GM19099 (cell line): Measurements from ENCODE around the gene PLA2G2D.

ENCODE experiments used
- POLR2A ChIP-seq: IDR thresholded peaks from 3 replicates; pipeline ENCODE4 v1.6.1; 2011; ENCODE audit warnings: low read depth; ENCODE audit not compliant: insufficient read length; ENCODE audit errors: extremely low read depth

The PLA2G2D gene

DNA sequence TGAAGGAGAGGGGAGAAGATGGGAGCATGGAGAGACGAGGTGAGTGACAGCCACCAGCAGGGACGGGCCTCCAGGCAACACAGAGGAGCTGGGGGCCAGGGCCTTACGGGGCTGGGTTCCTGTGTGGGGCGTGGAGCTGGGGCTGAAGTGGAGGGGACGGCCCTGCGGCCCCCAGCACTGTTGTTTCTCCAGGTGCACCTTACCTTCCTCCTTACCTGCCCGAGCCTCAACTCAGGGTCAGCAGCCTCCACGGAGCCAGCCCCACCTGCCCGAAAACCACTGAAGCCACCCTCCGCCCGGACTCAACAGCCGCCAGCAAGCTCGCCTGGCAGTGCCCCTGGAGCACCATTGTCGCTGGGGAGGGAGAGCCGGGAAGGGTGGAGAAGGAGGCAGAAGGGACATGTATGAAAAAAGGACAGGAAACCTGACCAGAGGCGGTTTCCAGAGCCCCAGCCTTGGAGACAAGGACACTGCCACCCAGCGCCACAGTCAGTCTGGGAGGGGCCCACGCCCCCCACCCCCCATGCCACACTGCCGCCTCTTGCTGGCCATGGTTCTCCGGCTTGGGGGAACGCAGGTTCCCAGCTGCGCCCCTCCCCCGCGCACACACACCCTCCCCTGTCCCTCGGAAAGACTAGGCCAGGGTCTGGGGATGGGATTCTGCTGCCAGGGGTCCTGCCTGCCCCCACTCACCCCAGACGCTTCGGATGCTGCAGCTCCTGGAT, 30.4 kb upstream of the PLA2G2D start:
- TF ChIP-seq POLR2A = no peak

DNA sequence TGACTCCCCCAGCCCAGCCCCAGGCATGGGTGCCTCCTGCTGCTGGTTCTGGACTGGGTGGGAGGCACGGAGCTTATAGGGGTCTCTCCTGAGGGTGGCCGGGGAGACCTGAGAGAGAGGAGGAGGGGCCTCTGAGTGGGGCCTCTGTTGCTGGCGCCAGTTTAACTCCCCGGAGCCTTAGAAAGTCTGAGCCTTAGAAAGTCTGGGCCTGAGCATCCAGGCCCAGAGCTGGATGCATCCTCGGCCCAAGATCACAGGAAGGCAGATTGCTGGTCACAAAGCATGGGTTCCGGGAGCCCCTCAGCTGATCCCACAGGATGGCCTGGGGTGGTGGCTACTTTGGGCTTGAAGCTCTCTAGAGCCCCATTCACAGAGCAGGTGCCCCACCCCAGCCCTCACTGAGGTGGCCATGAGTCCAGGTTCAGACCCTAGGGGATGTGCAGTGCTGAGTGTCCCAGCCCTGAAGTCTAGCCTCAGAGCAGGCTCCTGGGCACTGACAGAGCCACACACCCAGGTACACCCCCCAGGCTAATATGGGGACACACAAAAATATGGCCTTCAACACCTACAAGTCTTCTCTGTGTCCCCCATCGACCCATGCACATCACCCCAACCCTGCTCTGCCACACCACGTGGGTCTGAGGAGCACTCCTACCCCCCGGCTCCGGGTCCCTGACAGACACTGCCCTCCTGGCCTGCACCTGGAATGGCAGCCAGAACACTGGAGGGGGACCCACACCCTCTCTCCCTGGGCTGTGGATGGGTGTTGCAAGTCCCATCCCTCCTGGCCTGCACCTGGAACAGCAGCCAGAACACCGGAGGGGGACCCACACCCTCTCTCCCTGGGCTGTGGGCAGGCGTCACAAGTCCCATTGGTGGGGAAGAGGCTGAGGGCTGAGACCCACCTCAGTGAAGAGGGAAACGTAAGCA, 29.5 kb upstream of the PLA2G2D start:
- TF ChIP-seq POLR2A = no peak

DNA sequence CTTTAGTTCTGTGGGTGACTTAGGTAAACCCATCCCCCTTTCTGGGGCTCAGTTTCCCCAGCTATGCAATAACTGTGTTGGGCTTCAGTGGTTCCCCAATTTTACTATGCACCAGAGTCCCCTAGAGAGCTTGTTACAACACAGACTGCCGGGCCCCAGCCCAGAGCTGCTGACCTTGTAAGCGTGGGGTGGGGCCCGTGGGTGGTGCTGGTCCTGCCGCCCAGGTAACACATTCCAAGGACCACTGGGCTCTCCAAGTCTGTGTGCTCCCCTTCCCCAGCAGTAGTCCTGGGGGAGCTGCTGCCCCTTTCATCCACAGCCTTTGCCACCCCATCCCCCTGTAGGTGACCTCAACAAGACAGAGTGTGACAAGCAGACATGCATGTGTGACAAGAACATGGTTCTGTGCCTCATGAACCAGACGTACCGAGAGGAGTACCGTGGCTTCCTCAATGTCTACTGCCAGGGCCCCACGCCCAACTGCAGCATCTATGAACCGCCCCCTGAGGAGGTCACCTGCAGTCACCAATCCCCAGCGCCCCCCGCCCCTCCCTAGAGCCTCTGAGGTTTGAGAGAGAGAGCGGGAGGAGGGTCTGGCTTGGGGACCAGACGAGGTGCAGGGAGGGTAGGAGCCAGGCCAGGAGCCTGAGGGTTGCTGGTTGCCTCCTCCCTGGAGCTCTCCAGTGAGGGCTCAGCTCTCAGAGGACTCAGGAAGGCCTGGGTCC, 28.7 kb upstream of the PLA2G2D start:
- no peak for TF ChIP-seq POLR2A

DNA sequence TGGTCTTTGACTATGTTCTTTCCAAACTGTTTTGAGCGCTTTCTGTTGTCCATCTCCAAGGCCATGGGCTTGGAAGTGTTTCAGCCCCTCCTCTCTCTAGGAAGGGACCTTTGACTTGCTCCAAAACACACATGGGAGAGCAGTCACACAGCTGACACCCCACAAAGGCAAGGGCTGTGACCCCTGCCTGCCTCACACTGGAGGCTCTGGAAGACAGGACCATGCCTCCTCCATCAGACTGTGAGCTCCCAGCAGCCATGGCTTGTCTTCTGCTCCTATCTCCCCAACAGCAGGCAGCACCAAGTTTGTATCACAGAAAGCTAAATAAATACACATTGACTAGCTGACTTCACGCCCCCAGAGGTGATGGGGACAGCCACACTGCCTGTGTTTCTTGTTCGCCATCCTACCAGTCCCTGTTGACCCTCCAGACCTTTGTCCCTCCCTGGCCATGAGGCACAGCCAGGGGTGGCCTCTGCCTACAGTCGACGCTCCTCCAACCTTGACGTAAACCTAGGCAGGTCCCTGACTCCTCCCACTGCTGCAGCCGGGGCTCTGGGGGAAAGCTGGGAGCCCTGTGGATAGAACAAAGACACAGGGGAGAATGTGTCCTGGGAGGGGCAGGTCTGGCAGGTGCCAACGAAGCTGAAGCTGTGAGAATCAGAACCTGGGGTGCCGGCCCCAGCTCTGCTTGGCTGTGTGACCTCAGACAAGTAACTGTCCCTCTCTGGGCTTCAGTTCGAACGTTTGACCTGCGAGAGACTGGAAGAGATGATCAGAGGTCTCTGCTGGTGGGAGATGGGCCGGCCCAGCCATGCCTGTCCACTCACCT, 24.6 kb upstream of the PLA2G2D start:
- TF ChIP-seq POLR2A = no peak

GRCh38 chr1:20143318-20143717, 24.0 kb upstream of the PLA2G2D start:
- no peak for TF ChIP-seq POLR2A

GRCh38 chr1:20142001-20142710, 22.8 kb upstream of the PLA2G2D start:
- TF ChIP-seq POLR2A = no peak

- TF ChIP-seq POLR2A = no peak
Observed at GRCh38 chr1:20141466-20141865, 22.1 kb upstream of the PLA2G2D start.

- no peak for TF ChIP-seq POLR2A
Observed at GRCh38 chr1:20141001-20141400, 21.7 kb upstream of the PLA2G2D start.

- TF ChIP-seq POLR2A = no peak
Observed at GRCh38 chr1:20139776-20140612, 20.7 kb upstream of the PLA2G2D start.

DNA sequence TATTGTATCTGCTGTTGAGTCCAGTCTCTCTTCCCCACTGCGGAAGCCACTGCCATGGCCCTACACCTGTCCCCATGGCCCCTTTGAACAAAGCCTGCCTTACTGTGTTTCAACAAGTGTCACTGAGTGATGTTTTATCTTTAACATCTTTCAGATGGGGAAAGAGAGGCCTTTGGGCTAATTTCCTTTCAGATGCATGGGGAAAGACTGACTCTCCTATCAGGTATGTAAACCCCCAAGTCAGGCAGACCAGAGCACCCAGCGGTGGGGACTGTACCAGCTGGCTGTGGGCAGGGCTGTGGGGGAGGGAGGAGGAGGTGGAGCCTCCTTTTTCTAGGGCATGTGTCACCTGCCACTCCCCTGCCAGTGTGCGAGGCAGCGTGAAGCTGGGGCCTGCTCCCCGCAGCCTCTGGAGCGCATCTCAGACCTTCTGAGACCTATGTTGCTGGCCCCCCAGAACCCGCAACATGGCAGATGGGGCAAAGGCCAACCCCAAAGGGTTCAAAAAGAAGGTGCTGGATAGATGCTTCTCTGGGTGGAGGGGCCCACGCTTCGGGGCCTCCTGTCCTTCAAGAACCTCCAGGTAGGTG, 19.7 kb upstream of the PLA2G2D start, which contains the start of gene PLA2G2F:
PLA2G2F (plus strand) TSS at position 363 of the 590 bp plus-strand sequence; CDS start at position 468, 105 bp downstream.
- no peak for TF ChIP-seq POLR2A

DNA sequence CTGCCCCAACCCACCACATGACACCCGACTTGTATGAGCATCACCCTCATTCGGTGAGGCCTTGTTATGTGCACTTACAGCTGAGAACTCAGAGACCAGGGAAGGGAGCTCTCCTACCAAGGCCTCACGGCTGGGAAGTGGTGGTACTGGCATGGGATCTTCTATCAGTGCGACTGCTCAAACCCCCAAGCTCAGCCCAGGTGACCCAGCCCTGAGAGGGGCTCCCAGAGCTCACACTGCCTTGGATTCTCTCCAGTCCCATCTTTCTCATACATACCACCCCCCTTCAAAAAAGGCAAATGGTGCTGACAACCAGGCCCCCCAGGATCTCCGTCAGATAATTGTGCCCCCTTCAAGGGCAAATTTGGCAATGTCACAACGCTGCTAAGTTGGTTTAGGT, 19.0 kb upstream of the PLA2G2D start:
- no peak for TF ChIP-seq POLR2A

DNA sequence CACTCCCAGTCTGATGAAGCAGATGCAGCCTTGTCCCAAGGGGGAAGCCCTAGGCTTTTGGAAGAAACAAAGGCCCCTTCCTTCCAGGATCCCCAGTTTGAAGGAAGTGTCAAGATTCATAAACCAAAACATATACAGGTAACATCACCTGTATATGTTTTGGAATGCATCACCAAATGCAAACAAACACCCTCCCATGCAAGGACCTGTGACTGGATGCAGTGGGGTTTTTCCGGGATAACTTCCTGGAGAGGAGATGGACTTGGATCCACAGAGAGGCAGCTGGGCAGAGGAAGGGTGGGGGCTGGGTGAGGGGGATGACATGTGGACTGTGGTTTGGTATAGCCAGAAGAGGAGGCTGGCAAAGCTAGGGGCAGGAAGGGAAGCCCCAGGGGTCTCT, 18.3 kb upstream of the PLA2G2D start:
- no peak for TF ChIP-seq POLR2A
